Posterior vena cava (tissue), 2 donors: ENCODE measurements around the gene PROM1. TPM values are rescaled to one million over a fixed set of nuclear protein-coding genes. Genes with fewer than 3 reads are reported as not detected.
A peak's percentile ranks its signal among the peaks of the same experiment; 100 is the strongest.

Experiments
- DNase-seq: peaks from one replicate; pipeline ENCODE4 v3.0.0-alpha.2; 2020; ENCODE audit warnings: low spot score
- intact Hi-C, 2 donors: fragments of 100-400 bp; cut with DNase I; formaldehyde crosslinking; loops; one replicate each; pipeline versions ENCODE4 v1.14.1 to v1.14.2; 2022 to 2023
- total RNA-seq, 2 donors: library from RNA; stranded (reverse); fragmentation: NEBNext Ultra II Directional; extraction: Animal tissue kit (Norgen Biotek cat#: 25700); gene quantifications; one replicate each; pipeline ENCODE4 v1.2.1, GENCODE V29; 2021
- donor health status: DM: yes; HTN: yes; CAD: no.
- donor health status: DM: yes; HTN: yes; CAD: no.

PROM1 gene
- total RNA-seq, 2 donors from 2014 or later = 0.43 TPM; not detected in 1

GRCh38 chr4:16111533-16111932, 27.7 kb upstream of the PROM1 start:
- DNase-seq = no peak
- intact Hi-C loops = no loop called here

GRCh38 chr4:16110661-16111290, 27.0 kb upstream of the PROM1 start:
- no peak for DNase-seq
- intact Hi-C loops = no loop called here

GRCh38 chr4:16110199-16110598, 26.4 kb upstream of the PROM1 start:
- no peak for DNase-seq
- intact Hi-C loops = no loop called here

- DNase-seq = no peak
- intact Hi-C loops = no loop called here
Observed at GRCh38 chr4:16109256-16109655, 25.4 kb upstream of the PROM1 start.

GRCh38 chr4:16106956-16107355, 23.1 kb upstream of the PROM1 start:
- intact Hi-C loops = no loop called here
- no peak for DNase-seq

GRCh38 chr4:16104520-16104919, 20.7 kb upstream of the PROM1 start:
- DNase-seq = no peak
- intact Hi-C loops = no loop called here

- intact Hi-C loops = no loop called here
- no peak for DNase-seq
Observed at GRCh38 chr4:16102356-16102755, 18.5 kb upstream of the PROM1 start.

- intact Hi-C loops = no loop called here
- DNase-seq = no peak
Observed at GRCh38 chr4:16100833-16101232, 17.0 kb upstream of the PROM1 start.

GRCh38 chr4:16092682-16093319, 9.0 kb upstream of the PROM1 start:
- intact Hi-C loops = no loop called here
- no peak for DNase-seq

GRCh38 chr4:16090096-16090705, 6.4 kb upstream of the PROM1 start:
- no peak for DNase-seq
- intact Hi-C loops = no loop called here

- DNase-seq = no peak
- intact Hi-C loops = no loop called here
Observed at GRCh38 chr4:16089156-16089555, 5.3 kb upstream of the PROM1 start.

GRCh38 chr4:16088601-16089000, 4.8 kb upstream of the PROM1 start:
- intact Hi-C loops = no loop called here
- no peak for DNase-seq

- no peak for DNase-seq
- intact Hi-C loops = no loop called here
Observed at GRCh38 chr4:16085822-16086221, 2.0 kb upstream of the PROM1 start.

- DNase-seq = peak; percentile 84
Observed at GRCh38 chr4:16082426-16083240, 1.2 kb downstream of the PROM1 start.

GRCh38 chr4:16082041-16082425, 1.8 kb downstream of the PROM1 start:
- no peak for DNase-seq
- intact Hi-C loops = no loop called here

More at GRCh38 chr4:16082426-16083240, 1.2 kb downstream of the PROM1 start:
- intact Hi-C loops = no loop called here

GRCh38 chr4:16079046-16079445, 4.8 kb downstream of the PROM1 start:
- intact Hi-C loops = no loop called here
- DNase-seq = no peak

- DNase-seq = no peak
- intact Hi-C loops = no loop called here
Observed at GRCh38 chr4:16078195-16078760, 5.5 kb downstream of the PROM1 start.

GRCh38 chr4:16077786-16078185, 6.0 kb downstream of the PROM1 start:
- intact Hi-C loops = no loop called here
- no peak for DNase-seq

- intact Hi-C loops = no loop called here
- DNase-seq = no peak
Observed at GRCh38 chr4:16075975-16076757, 7.7 kb downstream of the PROM1 start.
